ENCODE measurements around the gene PYY.

DNA sequence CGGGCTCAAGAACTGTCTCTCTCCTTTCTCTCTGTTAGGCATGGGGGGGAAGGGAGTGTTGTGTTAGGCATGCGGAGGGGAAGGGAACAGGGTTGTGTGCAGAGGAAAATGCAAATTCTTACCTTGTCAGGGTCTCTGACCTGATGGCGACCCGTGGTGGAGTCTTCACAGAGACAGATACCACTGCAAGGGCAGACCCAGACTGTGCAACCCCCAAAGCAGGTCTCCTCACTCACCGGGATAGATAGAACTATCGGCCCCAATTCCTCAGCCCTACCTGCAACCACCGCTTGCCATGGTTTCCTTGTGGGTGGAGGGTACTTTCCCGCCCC is 36.8 kb downstream of the PYY start:
- TF ChIP-seq CTCF (IDR thresholded peaks at IDR 0.05; ENCODE audit: poor library complexity, severe bottlenecking) (no peak), POLR2AphosphoS5 (IDR thresholded peaks at IDR 0.05) (no peak), TAF1 (IDR thresholded peaks at IDR 0.05; ENCODE audit: low read depth) (no peak), EP300 (conservative IDR thresholded peaks at IDR 0.05; ENCODE audit: poor library complexity, severe bottlenecking) (no peak), RAD21 (conservative IDR thresholded peaks at IDR 0.05) (no peak), SMC3 (conservative IDR thresholded peaks at IDR 0.05; ENCODE audit: poor library complexity) (no peak), EZH2 (IDR thresholded peaks at IDR 0.05; ENCODE audit: borderline replicate concordance, insufficient read depth, low read length, poor library complexity, severe bottlenecking) (no peak)
- TF ChIP-seq, protein P1, sequence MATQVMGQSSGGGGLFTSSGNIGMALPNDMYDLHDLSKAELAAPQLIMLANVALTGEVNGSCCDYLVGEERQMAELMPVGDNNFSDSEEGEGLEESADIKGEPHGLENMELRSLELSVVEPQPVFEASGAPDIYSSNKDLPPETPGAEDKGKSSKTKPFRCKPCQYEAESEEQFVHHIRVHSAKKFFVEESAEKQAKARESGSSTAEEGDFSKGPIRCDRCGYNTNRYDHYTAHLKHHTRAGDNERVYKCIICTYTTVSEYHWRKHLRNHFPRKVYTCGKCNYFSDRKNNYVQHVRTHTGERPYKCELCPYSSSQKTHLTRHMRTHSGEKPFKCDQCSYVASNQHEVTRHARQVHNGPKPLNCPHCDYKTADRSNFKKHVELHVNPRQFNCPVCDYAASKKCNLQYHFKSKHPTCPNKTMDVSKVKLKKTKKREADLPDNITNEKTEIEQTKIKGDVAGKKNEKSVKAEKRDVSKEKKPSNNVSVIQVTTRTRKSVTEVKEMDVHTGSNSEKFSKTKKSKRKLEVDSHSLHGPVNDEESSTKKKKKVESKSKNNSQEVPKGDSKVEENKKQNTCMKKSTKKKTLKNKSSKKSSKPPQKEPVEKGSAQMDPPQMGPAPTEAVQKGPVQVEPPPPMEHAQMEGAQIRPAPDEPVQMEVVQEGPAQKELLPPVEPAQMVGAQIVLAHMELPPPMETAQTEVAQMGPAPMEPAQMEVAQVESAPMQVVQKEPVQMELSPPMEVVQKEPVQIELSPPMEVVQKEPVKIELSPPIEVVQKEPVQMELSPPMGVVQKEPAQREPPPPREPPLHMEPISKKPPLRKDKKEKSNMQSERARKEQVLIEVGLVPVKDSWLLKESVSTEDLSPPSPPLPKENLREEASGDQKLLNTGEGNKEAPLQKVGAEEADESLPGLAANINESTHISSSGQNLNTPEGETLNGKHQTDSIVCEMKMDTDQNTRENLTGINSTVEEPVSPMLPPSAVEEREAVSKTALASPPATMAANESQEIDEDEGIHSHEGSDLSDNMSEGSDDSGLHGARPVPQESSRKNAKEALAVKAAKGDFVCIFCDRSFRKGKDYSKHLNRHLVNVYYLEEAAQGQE (IDR thresholded peaks at IDR 0.05; ENCODE audit: borderline replicate concordance), result no peak

Measured in neural cell (in vitro differentiated cells).